HEK293T (cell line): ENCODE data around the gene CBX3.

Experiments used
- BHLHE40 ChIP-seq: fragments of 450-650 bp; IDR thresholded peaks from 2 replicates; pipeline ENCODE4 v1.6.1; 2016; ENCODE audit warnings: mild to moderate bottlenecking, moderate library complexity, borderline replicate concordance
- FOXK2 ChIP-seq: fragments of 450-650 bp; IDR thresholded peaks from 2 replicates; pipeline ENCODE4 v1.6.1; 2016; ENCODE audit warnings: mild to moderate bottlenecking
- SP1 ChIP-seq: fragments of 450-650 bp; IDR thresholded peaks from 2 replicates; pipeline ENCODE4 v1.6.1; 2017

DNA sequence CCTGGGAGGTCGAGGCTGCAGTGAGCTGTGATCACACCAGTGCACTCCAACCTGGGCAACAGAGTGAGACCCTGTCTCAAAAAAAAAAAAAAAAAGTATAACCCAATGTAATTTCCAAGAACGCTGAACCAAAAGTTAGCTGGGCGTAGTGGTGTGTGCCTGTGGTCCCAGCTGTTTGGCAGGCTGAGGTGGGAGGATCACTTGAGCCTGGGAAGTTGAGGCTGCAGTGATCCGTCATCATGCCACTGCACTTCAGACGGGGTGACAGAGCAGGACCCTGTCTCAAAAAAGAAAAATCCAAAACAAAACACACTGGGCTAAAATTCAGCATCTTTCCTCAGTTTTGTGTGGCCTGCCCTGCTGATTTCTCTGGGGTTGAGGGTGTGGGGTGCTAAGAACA is 22.1 kb upstream of the CBX3 start:
- TF ChIP-seq FOXK2 (no peak), BHLHE40 (no peak), SP1 (no peak)
